HG03196 (cell line): ENCODE results near the gene TRHDE.

Experiments used
- ATAC-seq: cut with Tn5 transposase; IDR thresholded peaks from one replicate; pipeline ENCODE4 v1.9.1; 2021; ENCODE audit not compliant: unreplicated experiment

Gene TRHDE

GRCh38 chr12:72272731-72273498, 745 bp downstream of the TRHDE start:
- ATAC-seq: no peak

DNA sequence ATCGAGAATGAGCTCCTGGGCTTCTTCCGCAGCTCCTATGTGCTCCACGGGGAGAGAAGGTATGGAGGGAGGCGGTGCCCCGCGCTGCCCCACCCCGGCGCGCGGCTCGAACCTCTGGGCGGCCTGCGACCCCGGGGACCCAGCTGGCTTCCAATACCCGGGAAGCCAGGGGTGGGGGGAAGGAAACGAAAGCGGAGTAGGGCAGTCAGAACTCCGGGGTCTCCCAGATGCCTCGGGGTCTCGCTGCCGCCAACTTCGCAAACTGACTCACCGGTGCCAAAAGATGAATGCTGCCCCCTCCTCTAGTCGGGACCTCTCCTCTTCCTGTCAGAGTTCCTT, 1.3 kb downstream of the TRHDE start:
- no peak for ATAC-seq

DNA sequence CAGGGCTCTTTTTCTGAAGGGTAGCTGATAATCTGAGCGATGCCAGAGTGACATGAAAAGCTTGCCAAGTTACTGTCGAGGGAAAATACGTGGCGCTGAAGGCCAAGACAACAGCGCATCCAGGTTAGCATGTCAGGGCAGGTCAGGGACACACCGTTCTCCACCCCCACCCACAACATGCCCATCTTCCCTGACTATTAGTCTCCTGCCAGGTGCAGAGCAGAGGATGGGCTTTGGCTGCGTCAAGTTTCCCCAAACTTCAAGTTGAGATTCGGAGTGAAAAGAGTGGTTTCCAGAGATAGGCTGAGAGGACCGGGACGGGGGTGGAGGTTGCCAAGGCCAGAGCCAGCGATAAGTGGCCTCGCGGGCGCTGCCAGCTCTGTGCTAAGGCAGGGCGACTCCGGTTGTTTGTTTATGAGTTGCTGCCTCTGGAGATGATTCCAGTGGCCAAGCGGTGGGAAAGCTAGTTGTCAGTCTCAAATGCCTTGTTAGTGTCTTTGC, 1.7 kb downstream of the TRHDE start:
- no peak for ATAC-seq

DNA sequence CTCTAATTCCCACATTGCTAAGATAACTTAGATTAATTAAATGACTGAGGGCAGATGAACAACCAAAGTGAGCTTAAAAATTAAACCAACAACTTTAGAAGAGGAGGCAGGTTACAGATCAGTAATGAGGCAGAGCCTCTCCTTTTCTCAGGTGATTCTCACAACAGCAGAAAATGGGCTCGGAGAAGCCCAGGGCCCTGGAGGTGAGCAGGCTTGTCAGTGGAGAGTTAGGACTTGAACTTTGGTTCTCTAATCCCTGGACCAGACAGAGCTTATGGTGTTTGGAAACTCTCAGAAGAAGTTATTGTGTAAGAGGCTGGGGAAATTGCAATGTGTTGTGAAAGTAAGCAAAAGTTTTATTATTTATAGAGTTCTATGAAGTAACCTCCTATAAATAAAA, 2.8 kb downstream of the TRHDE start:
- no peak for ATAC-seq

DNA sequence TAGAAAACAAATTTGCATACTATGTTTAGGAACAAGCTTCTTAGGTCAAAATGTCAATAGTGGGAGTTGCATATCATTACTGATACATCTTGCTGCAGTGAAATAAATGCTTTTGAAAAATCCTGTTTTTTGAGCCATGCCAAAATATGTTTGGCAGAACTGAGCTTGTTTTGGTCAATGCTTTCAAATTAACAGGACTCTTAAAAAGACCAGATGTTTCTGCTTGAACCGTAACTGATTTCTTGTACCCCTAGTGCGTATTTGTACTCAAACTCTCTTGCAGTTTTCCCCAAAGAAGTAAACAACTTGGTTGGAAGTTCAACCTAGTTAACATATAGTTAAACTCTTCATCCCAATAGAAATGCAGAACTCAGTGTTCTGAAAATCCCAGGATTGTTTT, 3.4 kb downstream of the TRHDE start:
- ATAC-seq: no peak

- ATAC-seq: no peak
Measured at GRCh38 chr12:72276181-72276805, 4.1 kb downstream of the TRHDE start.

- no peak for ATAC-seq
Measured at GRCh38 chr12:72277415-72277814, 5.2 kb downstream of the TRHDE start.

GRCh38 chr12:72278894-72279293, 6.7 kb downstream of the TRHDE start:
- no peak for ATAC-seq

DNA sequence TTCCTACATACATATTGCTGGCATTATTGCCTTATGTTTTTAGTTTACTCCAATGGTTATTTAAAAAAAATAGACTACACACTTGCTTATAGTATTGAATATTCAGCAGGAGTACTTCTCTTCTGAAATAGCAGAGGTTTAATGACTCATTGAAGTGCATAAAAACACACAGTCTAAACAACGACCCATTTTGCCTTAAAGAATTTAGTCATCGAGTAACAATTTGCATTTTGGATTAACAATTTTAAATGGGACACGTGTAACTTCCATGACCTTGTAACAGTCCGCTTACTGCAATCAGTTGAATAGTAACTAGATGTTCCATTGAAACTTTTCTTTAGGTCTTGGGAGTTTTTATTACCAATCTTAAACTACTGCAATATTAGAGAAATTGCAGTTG, 9.0 kb downstream of the TRHDE start:
- ATAC-seq: no peak

DNA sequence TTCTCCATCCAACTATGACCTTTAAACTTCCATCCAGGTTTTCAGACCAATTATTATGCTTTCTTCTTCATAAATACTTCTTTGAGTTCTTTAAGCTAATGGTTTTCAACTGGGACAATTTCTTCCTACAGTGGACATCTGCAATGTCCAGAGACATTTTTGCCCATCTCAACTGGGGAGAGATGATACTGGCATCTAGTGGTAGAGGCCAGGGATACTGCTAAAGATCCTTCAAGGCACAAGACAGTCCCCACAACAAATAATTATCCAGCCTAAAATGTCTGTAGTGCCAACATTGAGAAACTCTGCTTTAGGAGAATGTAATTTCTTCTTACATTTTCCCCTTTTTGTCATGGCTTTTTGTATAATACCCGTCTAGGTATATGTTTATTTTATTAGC, 10.6 kb downstream of the TRHDE start:
- ATAC-seq: no peak

DNA sequence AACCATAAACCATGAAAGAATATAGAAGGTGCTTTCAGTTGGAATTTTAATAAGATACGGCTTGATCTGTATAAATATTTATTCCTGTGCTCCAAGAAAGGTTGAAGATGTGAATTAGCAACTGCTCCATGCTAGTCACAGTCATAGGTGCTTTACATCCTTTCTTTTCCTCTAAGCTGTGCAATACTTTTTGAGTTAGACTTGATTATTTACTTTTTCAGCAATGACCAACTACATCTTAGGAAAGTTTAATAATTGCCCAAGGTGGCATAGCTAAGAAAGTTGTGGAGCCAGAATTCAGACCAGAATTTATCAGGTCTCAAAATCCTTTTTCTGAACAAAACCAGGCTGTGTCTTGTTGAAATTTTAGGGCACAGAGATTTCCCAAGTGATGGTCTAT, 13.7 kb downstream of the TRHDE start:
- ATAC-seq: no peak

- ATAC-seq: no peak
Measured at GRCh38 chr12:72286526-72286925, 14.4 kb downstream of the TRHDE start.

GRCh38 chr12:72288436-72288835, 16.3 kb downstream of the TRHDE start:
- no peak for ATAC-seq

DNA sequence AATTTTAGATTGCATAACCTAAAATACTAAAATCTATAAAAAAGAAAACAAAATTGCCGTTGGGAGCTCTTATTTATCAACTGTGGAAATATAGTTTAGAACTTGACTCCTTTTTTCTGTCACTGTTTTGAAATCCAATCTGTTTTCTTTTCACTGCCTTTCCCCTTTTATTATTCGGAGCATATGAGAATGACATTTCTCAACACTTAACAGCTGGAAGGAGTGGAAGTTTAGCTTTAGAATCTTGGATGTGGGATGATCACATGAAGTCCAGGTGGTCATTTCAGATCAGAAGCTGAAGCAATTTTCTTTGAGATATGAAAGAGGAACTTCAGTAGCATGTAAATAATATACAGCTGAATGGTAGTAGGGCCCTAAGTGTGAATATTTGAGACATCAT, 16.7 kb downstream of the TRHDE start:
- no peak for ATAC-seq

GRCh38 chr12:72289633-72290032, 17.5 kb downstream of the TRHDE start:
- ATAC-seq: no peak

- no peak for ATAC-seq
Measured at GRCh38 chr12:72291175-72291574, 19.0 kb downstream of the TRHDE start.

DNA sequence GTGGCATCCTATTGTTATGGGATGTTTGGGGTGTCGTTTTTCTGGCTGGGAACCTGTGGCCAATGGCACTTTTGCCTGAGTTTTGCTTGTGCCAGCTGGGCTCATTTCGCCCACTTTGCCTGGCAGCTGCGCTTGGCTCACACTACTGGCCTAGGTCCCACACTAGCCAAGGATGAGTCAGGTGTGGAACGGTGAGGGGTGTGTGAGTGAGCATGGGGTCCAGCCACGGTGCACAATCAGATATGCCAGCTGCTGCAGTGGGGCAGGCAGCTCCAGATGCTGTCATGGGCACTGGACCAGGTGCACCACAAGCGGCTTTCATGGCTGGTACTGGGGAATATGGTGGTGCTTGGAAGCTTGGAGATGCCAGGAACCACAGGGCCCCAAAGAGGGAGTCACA, 21.5 kb downstream of the TRHDE start:
- ATAC-seq: no peak

DNA sequence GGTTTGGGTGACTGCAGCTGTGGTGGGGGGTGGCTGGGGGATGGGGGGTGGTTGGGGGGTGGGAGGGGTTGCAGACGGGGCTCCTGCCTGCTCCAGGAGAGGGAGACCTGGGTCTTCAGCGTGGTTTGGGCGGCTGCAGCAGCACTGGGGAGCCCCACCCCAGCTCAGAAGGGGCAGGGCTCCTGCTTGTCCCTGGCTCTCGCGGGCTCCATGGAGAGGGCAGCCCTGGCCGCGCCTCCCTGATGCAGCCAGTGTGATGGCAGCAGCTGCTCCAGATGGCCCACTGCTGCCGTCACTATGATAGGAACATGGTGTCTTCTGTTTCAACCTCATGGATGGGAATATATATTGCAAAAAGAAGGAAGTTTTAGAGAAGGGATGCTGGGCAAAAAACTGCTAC, 22.9 kb downstream of the TRHDE start:
- no peak for ATAC-seq

DNA sequence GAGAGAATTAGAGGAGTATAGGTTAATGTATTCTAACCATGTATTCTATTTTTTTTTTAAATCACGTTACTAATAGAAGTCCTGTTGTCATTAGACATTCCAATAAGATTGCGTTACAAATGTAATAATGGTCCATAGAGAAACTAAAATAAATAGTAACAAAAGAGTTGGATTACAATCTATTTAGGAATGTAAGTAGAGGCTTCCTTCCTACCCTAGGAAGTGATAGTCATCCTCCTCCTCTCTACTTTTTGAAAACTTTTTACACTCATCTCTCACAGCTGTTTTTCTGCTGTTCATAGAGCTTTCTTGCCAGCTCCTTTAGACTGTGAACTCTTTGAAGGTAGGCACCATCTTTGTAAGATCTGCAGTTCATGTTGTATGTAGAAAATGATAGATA, 23.6 kb downstream of the TRHDE start:
- no peak for ATAC-seq

- no peak for ATAC-seq
Measured at GRCh38 chr12:72296389-72296788, 24.2 kb downstream of the TRHDE start.

DNA sequence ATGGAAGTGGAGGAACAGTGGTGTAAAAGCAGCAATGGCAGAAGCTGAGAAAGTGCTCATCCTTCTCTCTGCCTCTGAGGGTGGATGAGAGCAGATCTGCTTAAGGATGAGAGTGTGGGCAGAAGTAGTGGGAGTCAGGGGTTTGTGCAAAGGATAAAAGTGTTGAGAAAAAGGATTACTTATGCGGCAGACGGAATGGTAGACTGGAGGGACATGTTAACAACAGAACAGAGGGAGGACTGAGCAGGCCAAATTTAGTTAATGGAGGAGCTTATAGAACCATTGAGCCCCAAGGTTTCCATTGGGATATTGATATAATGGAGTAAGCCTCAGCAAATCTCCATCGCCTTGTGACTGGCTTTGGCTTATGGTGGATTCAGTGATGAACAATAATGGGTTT, 25.5 kb downstream of the TRHDE start:
- no peak for ATAC-seq

- ATAC-seq: no peak
Measured at GRCh38 chr12:72300728-72301127, 28.6 kb downstream of the TRHDE start.

DNA sequence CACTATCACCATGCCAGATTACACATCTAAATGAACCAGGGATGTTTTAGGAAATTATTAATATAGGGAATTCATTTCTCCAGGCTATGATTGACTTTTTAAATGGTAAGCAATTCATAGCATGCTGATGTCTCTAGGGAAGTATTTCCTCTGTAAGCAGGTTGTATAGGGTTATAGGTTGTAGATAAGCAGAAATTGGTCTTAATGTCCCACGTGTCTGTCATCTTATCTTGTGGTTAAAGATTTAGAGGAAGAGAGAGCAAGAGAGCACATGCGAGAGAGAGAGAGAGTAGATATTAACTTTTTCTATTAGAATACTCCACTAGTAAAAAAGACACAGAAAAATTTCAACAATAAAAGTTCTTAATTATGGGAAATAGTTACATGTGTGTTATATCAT, 32.6 kb downstream of the TRHDE start:
- ATAC-seq: no peak
